Brain microvascular endothelial cell (primary cell): ENCODE results near the gene CDK5RAP2.

Experiments used
- DNase-seq: peaks from one replicate; pipeline ENCODE4 v3.0.0-alpha.2; 2020
- H3K27ac ChIP-seq: fragments of 250-450 bp; sonication (Bioruptor Pico); 2 replicates; pipeline ENCODE4 v1.5.1; 2020; ENCODE audit warnings: mild to moderate bottlenecking, moderate library complexity
- H3K27me3 ChIP-seq: fragments of 250-450 bp; sonication (Bioruptor Pico); replicated peaks from 2 replicates; pipeline ENCODE4 v1.5.1; 2020; ENCODE audit warnings: mild to moderate bottlenecking
- H3K36me3 ChIP-seq: fragments of 250-450 bp; sonication (Bioruptor Pico); replicated peaks from 2 replicates; pipeline ENCODE4 v1.5.1; 2020; ENCODE audit warnings: mild to moderate bottlenecking
- H3K4me3 ChIP-seq: 2 replicates; pipeline ENCODE4 v1.5.1; 2011; ENCODE audit warnings: low read depth, mild to moderate bottlenecking, control low read depth, low read length, moderate library complexity
- in situ Hi-C: cut with HindIII; loops from 2 replicates; pipeline ENCODE4 v1.10.0; 2017; ENCODE audit warnings: low sequenced_read_pairs, low pct_ligation_motif_present
- TF ChIP-seq, protein P1 (sequence below): IDR thresholded peaks from 2 replicates; pipeline ENCODE4 v1.5.1; 2011; ENCODE audit warnings: low read depth, mild to moderate bottlenecking, moderate library complexity, low read length, control low read depth, inconsistent platforms; ENCODE audit errors: missing control alignments

CDK5RAP2 gene

GRCh38 chr9:120443489-120443888 lies 136.5 kb downstream of the CDK5RAP2 start:
- in situ Hi-C loops, result no loop called here
- H3K36me3 ChIP-seq, result no peaks in the 10 kb centered on the region
- TF ChIP-seq, protein P1, sequence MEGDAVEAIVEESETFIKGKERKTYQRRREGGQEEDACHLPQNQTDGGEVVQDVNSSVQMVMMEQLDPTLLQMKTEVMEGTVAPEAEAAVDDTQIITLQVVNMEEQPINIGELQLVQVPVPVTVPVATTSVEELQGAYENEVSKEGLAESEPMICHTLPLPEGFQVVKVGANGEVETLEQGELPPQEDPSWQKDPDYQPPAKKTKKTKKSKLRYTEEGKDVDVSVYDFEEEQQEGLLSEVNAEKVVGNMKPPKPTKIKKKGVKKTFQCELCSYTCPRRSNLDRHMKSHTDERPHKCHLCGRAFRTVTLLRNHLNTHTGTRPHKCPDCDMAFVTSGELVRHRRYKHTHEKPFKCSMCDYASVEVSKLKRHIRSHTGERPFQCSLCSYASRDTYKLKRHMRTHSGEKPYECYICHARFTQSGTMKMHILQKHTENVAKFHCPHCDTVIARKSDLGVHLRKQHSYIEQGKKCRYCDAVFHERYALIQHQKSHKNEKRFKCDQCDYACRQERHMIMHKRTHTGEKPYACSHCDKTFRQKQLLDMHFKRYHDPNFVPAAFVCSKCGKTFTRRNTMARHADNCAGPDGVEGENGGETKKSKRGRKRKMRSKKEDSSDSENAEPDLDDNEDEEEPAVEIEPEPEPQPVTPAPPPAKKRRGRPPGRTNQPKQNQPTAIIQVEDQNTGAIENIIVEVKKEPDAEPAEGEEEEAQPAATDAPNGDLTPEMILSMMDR, result no peak
- no peaks in the 10 kb centered on the region for H3K27me3 ChIP-seq
- peak overlapping the region; percentile 97 for H3K27ac ChIP-seq
- H3K4me3 ChIP-seq, result no peak overlapping the region
- peak; percentile 81 for DNase-seq

- no peak for DNase-seq
- H3K36me3 ChIP-seq, result no peaks in the 10 kb centered on the region
- in situ Hi-C loops, result no loop called here
- peak overlapping the region; percentile 97 for H3K27ac ChIP-seq
- no peaks in the 10 kb centered on the region for H3K27me3 ChIP-seq
- TF ChIP-seq, protein P1, result no peak
- H3K4me3 ChIP-seq, result no peak overlapping the region
These were observed 137.5 kb downstream of the CDK5RAP2 start for GRCh38 chr9:120442308-120442995.

DNA sequence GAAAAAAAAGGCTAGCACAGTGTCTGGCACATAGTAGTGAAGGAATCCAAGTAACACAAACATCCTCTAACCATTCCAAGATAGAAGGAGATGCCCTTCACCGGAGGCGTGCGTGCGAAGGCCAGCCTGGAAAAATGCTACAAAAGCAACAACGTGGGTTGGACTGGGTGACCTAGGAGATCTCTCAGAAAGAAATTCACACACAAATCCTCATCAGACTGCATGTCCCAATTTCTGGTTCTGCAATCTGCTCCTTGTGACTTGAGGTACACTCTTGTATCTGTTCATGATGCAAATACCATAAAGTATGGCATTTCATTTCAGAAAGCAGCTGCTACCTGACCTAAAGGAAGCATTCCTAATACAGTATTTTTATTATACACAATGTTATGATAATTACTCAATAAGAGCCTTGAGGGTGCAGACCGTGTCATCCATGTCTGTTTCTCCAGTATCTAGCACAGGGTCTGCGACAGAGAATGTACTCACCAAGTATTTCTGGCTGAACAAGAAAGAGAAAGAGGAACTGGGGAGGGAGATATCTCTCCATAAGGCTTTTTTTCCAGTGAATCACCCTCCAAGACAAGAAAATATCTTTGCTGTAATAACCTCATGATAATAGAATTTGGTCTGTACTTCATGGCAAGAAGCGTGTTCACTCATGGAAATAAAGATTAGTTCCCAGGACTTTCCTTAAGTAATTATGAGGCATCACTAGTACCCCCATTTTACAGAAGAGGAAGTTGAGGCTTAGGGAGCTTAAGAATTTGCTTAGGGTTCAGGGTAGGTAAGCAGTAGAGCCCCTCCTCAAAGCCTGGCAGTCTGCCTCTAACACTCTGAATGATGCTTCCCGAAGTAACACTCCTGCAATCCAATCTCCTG lies 138.3 kb downstream of the CDK5RAP2 start:
- no peaks in the 10 kb centered on the region for H3K27me3 ChIP-seq
- H3K36me3 ChIP-seq, result no peaks in the 10 kb centered on the region
- H3K27ac ChIP-seq, result peak overlapping the region; percentile 97
- no peak overlapping the region for H3K4me3 ChIP-seq
- TF ChIP-seq, protein P1, result no peak
- DNase-seq, result peak; percentile 96
- in situ Hi-C loops, result no loop called here

DNA sequence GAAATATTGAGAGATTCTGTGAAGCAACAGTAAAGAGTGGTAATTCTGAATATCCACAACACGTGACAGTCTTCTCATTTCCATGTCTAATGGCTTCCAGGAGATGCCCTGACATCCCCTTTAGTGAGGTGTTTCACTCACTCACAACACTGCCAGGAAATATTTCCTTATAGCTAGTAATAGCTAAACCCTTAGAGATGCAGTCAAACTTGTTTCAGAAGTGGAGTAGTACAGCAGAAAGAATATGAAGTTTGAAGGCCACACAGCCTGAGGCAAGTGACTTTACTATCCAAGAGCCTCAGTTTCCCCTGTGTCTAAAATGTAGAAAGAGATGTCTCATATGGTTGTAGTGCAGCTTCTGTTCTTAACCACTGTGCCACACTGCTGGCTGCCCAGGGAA lies 139.2 kb downstream of the CDK5RAP2 start:
- in situ Hi-C loops, result no loop called here
- no peak overlapping the region for H3K4me3 ChIP-seq
- no peaks in the 10 kb centered on the region for H3K36me3 ChIP-seq
- TF ChIP-seq, protein P1, result no peak
- no peak for DNase-seq
- peak overlapping the region; percentile 97 for H3K27ac ChIP-seq
- no peaks in the 10 kb centered on the region for H3K27me3 ChIP-seq

DNA sequence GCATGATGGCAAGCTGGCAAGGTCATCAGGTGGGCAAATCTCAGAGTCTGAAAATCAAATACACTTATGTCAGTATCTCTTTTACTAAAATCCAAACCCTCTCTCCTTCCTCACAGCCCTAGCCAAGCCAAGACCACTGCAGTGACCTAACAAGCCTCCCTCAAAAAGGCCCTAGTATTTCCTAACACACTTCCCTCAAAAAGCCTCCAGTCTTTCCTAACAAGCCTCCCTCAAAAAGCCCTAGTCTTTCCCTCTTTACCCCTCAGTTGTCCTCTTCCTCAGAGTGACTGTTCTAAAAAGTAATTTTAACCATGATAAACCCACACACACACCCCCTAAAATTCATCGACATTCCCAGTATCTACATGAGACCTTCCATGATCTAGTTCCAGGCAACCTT lies 140.0 kb downstream of the CDK5RAP2 start:
- Histone ChIP-seq H3K27me3 (no peaks in the 10 kb centered on the region), H3K4me3 (no peak overlapping the region), H3K27ac (no peak overlapping the region), H3K36me3 (no peaks in the 10 kb centered on the region)
- in situ Hi-C loops, result no loop called here
- DNase-seq, result no peak
- TF ChIP-seq, protein P1, result no peak
